WTC11 (cell line): ENCODE data around the gene NMRK1. TPM values are rescaled to one million over a fixed set of nuclear protein-coding genes. Genes with fewer than 3 reads are reported as not detected.

Experiments used
- ATAC-seq: fragments of 200-7000 bp; cut with Tn5 transposase; 2 replicates; pipeline ENCODE4 v1.10.0; 2021; ENCODE audit warnings: mild to moderate bottlenecking, moderate library complexity
- CTCF ChIA-PET: fragments of 300-600 bp; sonication (Branson Sonifier 250); formaldehyde crosslinking; loops from one replicate; lab custom pipeline; 2021; ENCODE audit warnings: antibody characterized with exemption; lab: Charles Lee
- POLR2A ChIA-PET: fragments of 350-600 bp; sonication (Branson Sonifier 250); formaldehyde crosslinking; loops from one replicate; lab custom pipeline; 2021; ENCODE audit warnings: antibody characterized with exemption; lab: Charles Lee
- DNase-seq: peaks from one replicate; pipeline ENCODE4 v3.0.0; 2021; ENCODE audit warnings: low spot score
- H3K27ac Mint-ChIP-seq: 2 replicates; pipeline ENCODE4 v1.8.0; 2021; ENCODE audit warnings: mixed read lengths
- H3K27me3 Mint-ChIP-seq: 2 replicates; pipeline ENCODE4 v1.8.0; 2021; ENCODE audit warnings: low read depth, mild to moderate bottlenecking, moderate library complexity, mixed read lengths
- H3K36me3 Mint-ChIP-seq: 2 replicates; pipeline ENCODE4 v1.8.0; 2021; ENCODE audit warnings: mixed read lengths
- H3K4me1 Mint-ChIP-seq: 2 replicates; pipeline ENCODE4 v1.8.0; 2022; ENCODE audit warnings: mixed read lengths
- H3K4me3 Mint-ChIP-seq: 2 replicates; pipeline ENCODE4 v1.8.0; 2021; ENCODE audit warnings: mild to moderate bottlenecking, moderate library complexity, mixed read lengths
- H3K9me3 Mint-ChIP-seq: 2 replicates; pipeline ENCODE4 v1.8.0; 2021; ENCODE audit warnings: mixed read lengths
- CTCF ChIP-seq: fragments of 200-600 bp; IDR thresholded peaks from 2 replicates; pipeline ENCODE4 v1.8.0; 2022; ENCODE audit warnings: antibody characterized with exemption
- FOXJ3 ChIP-seq: sonication (generic); formaldehyde crosslinking; IDR thresholded peaks from 2 replicates; pipeline ENCODE4 v1.9.0; 2021; ENCODE audit warnings: missing genetic modification reagents, mild to moderate bottlenecking, borderline replicate concordance
- FOXP1 ChIP-seq: sonication (generic); formaldehyde crosslinking; IDR thresholded peaks from 2 replicates; pipeline ENCODE4 v1.8.0; 2022; ENCODE audit warnings: missing genetic modification reagents, mild to moderate bottlenecking, moderate library complexity, borderline replicate concordance
- GRHL2 ChIP-seq: fragments of 250-450 bp; sonication (Bioruptor Pico); IDR thresholded peaks from 2 replicates; pipeline ENCODE4 v1.8.0; 2022; ENCODE audit warnings: mild to moderate bottlenecking, moderate library complexity; ENCODE audit not compliant: insufficient replicate concordance, severe bottlenecking
- GTF2I ChIP-seq: fragments of 250-450 bp; sonication (Bioruptor Pico); conservative IDR thresholded peaks from 2 replicates; pipeline ENCODE4 v1.4.0; 2021; ENCODE audit warnings: mild to moderate bottlenecking
- HMGXB4 ChIP-seq: sonication (generic); formaldehyde crosslinking; IDR thresholded peaks from 2 replicates; pipeline ENCODE4 v1.8.1; 2023; ENCODE audit warnings: mild to moderate bottlenecking, moderate library complexity, missing genetic modification reagents
- MLX ChIP-seq: sonication (generic); formaldehyde crosslinking; IDR thresholded peaks from 2 replicates; pipeline ENCODE4 v1.8.1; 2023; ENCODE audit warnings: mild to moderate bottlenecking, missing genetic modification reagents, moderate library complexity
- MXD4 ChIP-seq: fragments of 250-450 bp; sonication (Bioruptor Pico); IDR thresholded peaks from 2 replicates; pipeline ENCODE4 v1.8.0; 2021; ENCODE audit warnings: mild to moderate bottlenecking, moderate library complexity, borderline replicate concordance
- SMAD3 ChIP-seq: sonication (generic); formaldehyde crosslinking; IDR thresholded peaks from 2 replicates; pipeline ENCODE4 v1.8.0; 2022; ENCODE audit warnings: missing genetic modification reagents, mild to moderate bottlenecking, borderline replicate concordance
- ZNF138 ChIP-seq: sonication (generic); formaldehyde crosslinking; conservative IDR thresholded peaks from 2 replicates; pipeline ENCODE4 v1.8.1; 2022; ENCODE audit warnings: mild to moderate bottlenecking, moderate library complexity, missing genetic modification reagents
- ZNF232 ChIP-seq: sonication (generic); formaldehyde crosslinking; IDR thresholded peaks from 2 replicates; pipeline ENCODE4 v1.8.0; 2022; ENCODE audit warnings: mild to moderate bottlenecking, missing genetic modification reagents
- ZNF416 ChIP-seq: fragments of 250-450 bp; sonication (Bioruptor Pico); IDR thresholded peaks from 2 replicates; pipeline ENCODE4 v1.9.0; 2021; ENCODE audit warnings: mild to moderate bottlenecking, inconsistent platforms
- ZNF512 ChIP-seq: sonication (generic); formaldehyde crosslinking; IDR thresholded peaks from 2 replicates; pipeline ENCODE4 v1.8.1; 2022; ENCODE audit warnings: missing genetic modification reagents, borderline replicate concordance
- ZNF532 ChIP-seq: fragments of 250-450 bp; sonication (Bioruptor Pico); IDR thresholded peaks from 2 replicates; pipeline ENCODE4 v1.9.0; 2021; ENCODE audit warnings: mild to moderate bottlenecking, borderline replicate concordance
- ZNF671 ChIP-seq: fragments of 250-450 bp; sonication (Bioruptor Pico); IDR thresholded peaks from 2 replicates; pipeline ENCODE4 v1.8.0; 2021; ENCODE audit warnings: mild to moderate bottlenecking
- total RNA-seq: library from RNA; stranded (reverse); gene quantifications from 3 replicates; pipeline ENCODE4 v1.2.3, GENCODE V29; 2021

The NMRK1 gene
- total RNA-seq, 1 experiment from 2014 or later: 14.5 TPM

- TF ChIP-seq ZNF532 (CRISPR knock-in tag) (no peak), GRHL2 (no peak), GTF2I (no peak), CTCF (no peak), FOXJ3 (no peak), ZNF416 (CRISPR knock-in tag) (no peak), ZNF138 (CRISPR knock-in tag) (no peak), MLX (CRISPR knock-in tag) (no peak), ZNF671 (no peak), ZNF512 (no peak)
These were observed 40.4 kb downstream of the NMRK1 start (continued) for GRCh38 chr9:75047506-75047905.

GRCh38 chr9:75046725-75047345 lies 41.1 kb downstream of the NMRK1 start:
- H3K4me3 Mint-ChIP-seq: no peak overlapping the region
- ATAC-seq (no peak), DNase-seq (no peak)
- TF ChIP-seq MXD4 (CRISPR knock-in tag): no peak
- TF ChIP-seq ZNF232 (CRISPR knock-in tag): no peak
- no peak for TF ChIP-seq FOXP1
- no peak for TF ChIP-seq SMAD3 (CRISPR knock-in tag)
- TF ChIP-seq HMGXB4 (CRISPR knock-in tag): no peak
- TF ChIP-seq ZNF512: no peak
- no peak overlapping the region for H3K27ac Mint-ChIP-seq
- H3K36me3 Mint-ChIP-seq: 0 out of 2 replicates have a peak, but pooled peaks cover 2% of the 10 kb centered on the region
- peaks cover 11% of the 10 kb centered on the region for H3K9me3 Mint-ChIP-seq
- no peaks in the 10 kb centered on the region for H3K4me1 Mint-ChIP-seq
- ChIA-PET CTCF (interaction anchor here (1.3 kb wide), 1 partner anchor 19 kb away, joined by 6 read pairs; the partner anchor contains the start of gene CARNMT1), POLR2A (no interaction called here)
- H3K27me3 Mint-ChIP-seq: no peaks in the 10 kb centered on the region
